HEK293 (cell line): ENCODE measurements around the gene MBD6.
A peak's percentile ranks its signal among the peaks of the same experiment; 100 is the strongest.
"Not testable (repeated sequence)": the region's sequence is repeated elsewhere in the genome, so short reads cannot be mapped to it uniquely, and the experiment has no call there.

Experiments
- CTCF ChIA-PET: fragments of 350-600 bp; formaldehyde crosslinking; extraction: SDS; loops from one replicate; lab custom pipeline; 2021; ENCODE audit warnings: antibody characterized with exemption; lab: Yijun Ruan, JAX
- POLR2A ChIA-PET: fragments of 300-600 bp; formaldehyde crosslinking; extraction: SDS; loops from one replicate; lab custom pipeline; 2020; ENCODE audit warnings: antibody characterized with exemption, inconsistent platforms; lab: Yijun Ruan, JAX
- H3K27ac ChIP-seq: fragments of 200-500 bp; sonication (Bioruptor generic); 2 replicates; pipeline ENCODE4 v1.5.1; 2014; ENCODE audit warnings: low read depth, low read length, control low read depth, inconsistent platforms; ENCODE audit errors: extremely low read depth
- H3K36me3 ChIP-seq, 2 experiments: fragments of 200-500 bp in 1 of 2; sonication (Bioruptor generic) in 1 of 2; 1 replicate in 1 of 2; 2 replicates in 1 of 2; pipeline ENCODE4 v1.5.1; 2014 to 2017; ENCODE audit warnings: inconsistent platforms in 2 of 2, low read length in 2 of 2; ENCODE audit not compliant: control insufficient read depth in 2 of 2, insufficient read depth in 1 of 2
- H3K4me1 ChIP-seq: fragments of 200-500 bp; sonication (Bioruptor generic); 2 replicates; pipeline ENCODE4 v1.5.1; 2014; ENCODE audit warnings: mild to moderate bottlenecking, low read length, inconsistent platforms; ENCODE audit not compliant: control insufficient read depth, insufficient read depth
- H3K4me3 ChIP-seq: 2 replicates; pipeline ENCODE4 v1.5.1; 2011; ENCODE audit warnings: low read depth, mild to moderate bottlenecking, control low read depth, low read length, moderate library complexity
- H3K9me3 ChIP-seq: fragments of 200-500 bp; sonication (Bioruptor generic); 2 replicates; pipeline ENCODE4 v1.5.1; 2014; ENCODE audit warnings: low read depth, low read length, inconsistent platforms; ENCODE audit not compliant: control insufficient read depth, insufficient read depth
- HOXA7 ChIP-seq: sonication (generic); formaldehyde crosslinking; IDR thresholded peaks from 2 replicates; pipeline ENCODE4 v1.8.1; 2022; ENCODE audit warnings: missing genetic modification reagents, borderline replicate concordance
- KLF17 ChIP-seq: fragments of 450-650 bp; formaldehyde crosslinking; IDR thresholded peaks from 2 replicates; pipeline ENCODE4 v1.5.1; 2016; ENCODE audit warnings: missing biosample characterization, missing genetic modification characterization
- PRDM2 ChIP-seq: fragments of 450-650 bp; formaldehyde crosslinking; IDR thresholded peaks from 2 replicates; pipeline ENCODE4 v1.5.1; 2016; ENCODE audit warnings: missing biosample characterization, missing genetic modification characterization, borderline replicate concordance
- SCRT2 ChIP-seq: fragments of 450-650 bp; formaldehyde crosslinking; IDR thresholded peaks from 2 replicates; pipeline ENCODE4 v1.5.1; 2016; ENCODE audit warnings: missing biosample characterization, missing genetic modification characterization
- SP7 ChIP-seq: fragments of 450-650 bp; formaldehyde crosslinking; IDR thresholded peaks from 2 replicates; pipeline ENCODE4 v1.5.1; 2016; ENCODE audit warnings: missing biosample characterization, missing genetic modification characterization
- ZNF133 ChIP-seq: fragments of 450-650 bp; formaldehyde crosslinking; IDR thresholded peaks from 2 replicates; pipeline ENCODE4 v1.5.1; 2016; ENCODE audit warnings: missing biosample characterization, missing genetic modification characterization
- ZNF138 ChIP-seq: fragments of 450-650 bp; formaldehyde crosslinking; IDR thresholded peaks from 2 replicates; pipeline ENCODE4 v1.5.1; 2016; ENCODE audit warnings: missing biosample characterization, missing genetic modification characterization, borderline replicate concordance
- ZNF140 ChIP-seq: fragments of 450-650 bp; formaldehyde crosslinking; IDR thresholded peaks from 2 replicates; pipeline ENCODE4 v1.5.1; 2016; ENCODE audit warnings: missing biosample characterization, missing genetic modification characterization
- ZNF221 ChIP-seq: fragments of 450-650 bp; formaldehyde crosslinking; IDR thresholded peaks from 2 replicates; pipeline ENCODE4 v1.5.1; 2017; ENCODE audit warnings: missing biosample characterization, missing genetic modification characterization, borderline replicate concordance
- ZNF274 ChIP-seq, 2 experiments: fragments of 200-500 bp in 1 of 2; fragments of 450-650 bp in 1 of 2; sonication (Bioruptor generic) in 1 of 2; formaldehyde crosslinking in 1 of 2; IDR thresholded peaks; 2 replicates each; pipeline versions ENCODE4 v1.5.1 to v1.6.1; 2014 to 2016; ENCODE audit warnings: borderline replicate concordance in 1 of 2, inconsistent platforms in 1 of 2, low read length in 1 of 2, missing biosample characterization in 1 of 2, missing genetic modification characterization in 1 of 2
- ZNF280C ChIP-seq: fragments of 450-650 bp; formaldehyde crosslinking; IDR thresholded peaks from 2 replicates; pipeline ENCODE4 v1.5.1; 2016; ENCODE audit warnings: missing biosample characterization, missing genetic modification characterization
- ZNF37A ChIP-seq: fragments of 450-650 bp; IDR thresholded peaks from 2 replicates; pipeline ENCODE4 v1.5.1; 2018; ENCODE audit warnings: missing biosample characterization, missing genetic modification characterization
- ZNF404 ChIP-seq: fragments of 450-650 bp; formaldehyde crosslinking; IDR thresholded peaks from 2 replicates; pipeline ENCODE4 v1.5.1; 2017; ENCODE audit warnings: missing biosample characterization, missing genetic modification characterization
- ZNF48 ChIP-seq: fragments of 450-650 bp; formaldehyde crosslinking; IDR thresholded peaks from 2 replicates; pipeline ENCODE4 v1.5.1; 2016; ENCODE audit warnings: missing biosample characterization, missing genetic modification characterization
- ZNF549 ChIP-seq: fragments of 450-650 bp; IDR thresholded peaks from 2 replicates; pipeline ENCODE4 v1.5.1; 2018; ENCODE audit warnings: missing biosample characterization, missing genetic modification characterization, mild to moderate bottlenecking, inconsistent platforms, moderate library complexity
- ZNF623 ChIP-seq: fragments of 450-650 bp; formaldehyde crosslinking; IDR thresholded peaks from 2 replicates; pipeline ENCODE4 v1.5.1; 2016; ENCODE audit warnings: missing biosample characterization, missing genetic modification characterization
- ZNF707 ChIP-seq: fragments of 450-650 bp; formaldehyde crosslinking; IDR thresholded peaks from 2 replicates; pipeline ENCODE4 v1.5.1; 2016; ENCODE audit warnings: missing biosample characterization, missing genetic modification characterization
- ZSCAN23 ChIP-seq: fragments of 450-650 bp; formaldehyde crosslinking; IDR thresholded peaks from 2 replicates; pipeline ENCODE4 v1.5.1; 2016; ENCODE audit warnings: missing biosample characterization, missing genetic modification characterization
- ZSCAN5A ChIP-seq: fragments of 450-650 bp; formaldehyde crosslinking; IDR thresholded peaks from 2 replicates; pipeline ENCODE4 v1.5.1; 2016; ENCODE audit warnings: missing biosample characterization, missing genetic modification characterization
- ZXDB ChIP-seq: fragments of 450-650 bp; formaldehyde crosslinking; IDR thresholded peaks from 2 replicates; pipeline ENCODE4 v1.5.1; 2016; ENCODE audit warnings: missing biosample characterization, missing genetic modification characterization

Gene MBD6

GRCh38 chr12:57568838-57569237 lies 46.2 kb downstream of the MBD6 start:
- ChIA-PET POLR2A (no interaction called here), CTCF (interaction anchor here (0.9 to 1.4 kb wide), 2 partner anchors 14 to 16 kb away, joined by 3 to 6 read pairs; no protein-coding TSS in a partner anchor)
- H3K27ac ChIP-seq: no peak overlapping the region
- no peak for TF ChIP-seq PRDM2
- TF ChIP-seq ZNF274 (IDR thresholded peaks at IDR 0.05; ENCODE audit: low read length): no peak
- no peak for TF ChIP-seq ZNF274 (tag by site-specific recombination; IDR thresholded peaks at IDR 0.05; ENCODE audit: borderline replicate concordance)
- no peak for TF ChIP-seq ZNF707 (tag by site-specific recombination)
- 0 out of 2 replicates have a peak, but pooled peaks have one; percentile 20 for TF ChIP-seq SCRT2
- no peak for TF ChIP-seq ZNF221
- H3K4me1 ChIP-seq: no peaks in the 10 kb centered on the region
- H3K4me3 ChIP-seq: no peak overlapping the region
- H3K36me3 ChIP-seq: peaks cover 10 to 44% of the 10 kb centered on the region in 2 experiments
- H3K9me3 ChIP-seq: no peaks in the 10 kb centered on the region

- H3K36me3 ChIP-seq: peaks cover 10 to 36% of the 10 kb centered on the region in 2 experiments
- H3K4me3 ChIP-seq: no peak overlapping the region
- no peaks in the 10 kb centered on the region for H3K4me1 ChIP-seq
- CTCF ChIA-PET: interaction anchor here (1.4 kb wide), 1 partner anchor 13 kb away, joined by 6 read pairs; no protein-coding TSS in a partner anchor
- POLR2A ChIA-PET: interaction anchor here (0.6 kb wide), 1 partner anchor 33 kb away, joined by 3 read pairs; no protein-coding TSS in a partner anchor
- no peak overlapping the region for H3K27ac ChIP-seq
- TF ChIP-seq KLF17 (tag by site-specific recombination) (no peak), ZNF707 (tag by site-specific recombination) (no peak), ZNF280C (tag by site-specific recombination) (no peak), ZXDB (tag by site-specific recombination) (no peak), ZSCAN5A (tag by site-specific recombination) (no peak), ZNF138 (tag by site-specific recombination) (no peak), ZNF48 (tag by site-specific recombination) (no peak), SP7 (no peak), ZNF549 (no peak), ZSCAN23 (tag by site-specific recombination) (no peak), ZNF404 (tag by site-specific recombination) (no peak), ZNF140 (tag by site-specific recombination) (no peak), ZNF37A (tag by site-specific recombination) (no peak), ZNF133 (tag by site-specific recombination) (no peak), ZNF623 (tag by site-specific recombination) (no peak), HOXA7 (CRISPR knock-in tag) (no peak)
- TF ChIP-seq, all 188 proteins: peak for 0
- no peaks in the 10 kb centered on the region for H3K9me3 ChIP-seq
Measured at GRCh38 chr12:57569858-57570257, 47.2 kb downstream of the MBD6 start.

- ChIA-PET POLR2A (interaction anchor here (0.6 kb wide), 1 partner anchor 33 kb away, joined by 3 read pairs; no protein-coding TSS in a partner anchor), CTCF (interaction anchor here (2.1 kb wide), 1 partner anchor 12 kb away, joined by 23 read pairs; no protein-coding TSS in a partner anchor)
- H3K27ac ChIP-seq, H3K9me3 ChIP-seq, H3K4me3 ChIP-seq, H3K4me1 ChIP-seq: not testable (repeated sequence)
- H3K36me3 ChIP-seq: peaks cover 10 to 42% of the 10 kb centered on the region in 2 experiments
Measured at GRCh38 chr12:57570438-57570837, 47.8 kb downstream of the MBD6 start.
